Neuronal stem cell (in vitro differentiated cells): ENCODE results near the gene BPI.

Experiments
- DNase-seq: peaks from one replicate; pipeline ENCODE4 v3.0.0-alpha.2; 2013; ENCODE audit warnings: low spot score
- H2AFZ ChIP-seq: one replicate; pipeline ENCODE4 v1.6.1; 2013; ENCODE audit warnings: mild to moderate bottlenecking, low read length, inconsistent platforms
- H2AK5ac ChIP-seq: 2 replicates; pipeline ENCODE4 v1.6.1; 2013; ENCODE audit warnings: low read depth, mild to moderate bottlenecking, inconsistent platforms, low read length, moderate library complexity, mixed read lengths
- H2BK120ac ChIP-seq: 2 replicates; pipeline ENCODE4 v1.6.1; 2013; ENCODE audit warnings: low read depth, mild to moderate bottlenecking, inconsistent platforms, low read length, moderate library complexity, mixed read lengths
- H2BK12ac ChIP-seq: one replicate; pipeline ENCODE4 v1.6.1; 2013; ENCODE audit warnings: low read length, inconsistent platforms
- H2BK15ac ChIP-seq: 2 replicates; pipeline ENCODE4 v1.6.1; 2013; ENCODE audit warnings: mild to moderate bottlenecking, low read length, inconsistent platforms, mixed read lengths
- H2BK5ac ChIP-seq: one replicate; pipeline ENCODE4 v1.6.1; 2013; ENCODE audit warnings: inconsistent platforms, mild to moderate bottlenecking, low read length, moderate library complexity
- H3K14ac ChIP-seq: one replicate; pipeline ENCODE4 v1.6.1; 2013; ENCODE audit warnings: low read length, inconsistent platforms
- H3K18ac ChIP-seq: 2 replicates; pipeline ENCODE4 v1.6.1; 2013; ENCODE audit warnings: low read length, inconsistent platforms
- H3K23ac ChIP-seq: 2 replicates; pipeline ENCODE4 v1.6.1; 2013; ENCODE audit warnings: low read depth, mild to moderate bottlenecking, mixed read lengths, low read length, inconsistent platforms; ENCODE audit not compliant: poor library complexity
- H3K27ac ChIP-seq: replicated peaks from 3 replicates; pipeline ENCODE4 v1.5.1; 2013; ENCODE audit warnings: low read length, inconsistent platforms
- H3K27me3 ChIP-seq, 3 experiments: 2 replicates each; pipeline ENCODE4 v1.6.1; 2013; ENCODE audit warnings: low read length in 3 of 3, mild to moderate bottlenecking in 2 of 3, inconsistent platforms in 1 of 3, low read depth in 1 of 3, mixed read lengths in 1 of 3, moderate library complexity in 1 of 3; ENCODE audit not compliant: control insufficient read depth in 3 of 3, insufficient read depth in 3 of 3
- H3K36me3 ChIP-seq, 2 donors: replicated peaks in 1 of 2; 2 replicates each; pipeline ENCODE4 v1.6.1; 2013; ENCODE audit warnings: low read length in 2 of 2; ENCODE audit not compliant: control insufficient read depth in 2 of 2, insufficient read depth in 2 of 2
- H3K4ac ChIP-seq: 2 replicates; pipeline ENCODE4 v1.6.1; 2013; ENCODE audit warnings: inconsistent platforms, mild to moderate bottlenecking, low read length, moderate library complexity
- H3K4me1 ChIP-seq, 2 donors: 1 replicate in 1 of 2; 2 replicates in 1 of 2; pipeline ENCODE4 v1.6.1; 2013; ENCODE audit warnings: low read length in 2 of 2, low read depth in 1 of 2; ENCODE audit not compliant: control insufficient read depth in 2 of 2, insufficient read depth in 1 of 2
- H3K4me2 ChIP-seq: one replicate; pipeline ENCODE4 v1.6.1; 2013; ENCODE audit warnings: mild to moderate bottlenecking, low read length, inconsistent platforms; ENCODE audit not compliant: insufficient read depth, poor library complexity, severe bottlenecking
- H3K4me3 ChIP-seq, 2 donors: 2 replicates each; pipeline ENCODE4 v1.5.1; 2013; ENCODE audit warnings: low read length in 2 of 2, mild to moderate bottlenecking in 2 of 2, inconsistent platforms in 1 of 2, moderate library complexity in 1 of 2
- H3K79me1 ChIP-seq: one replicate; pipeline ENCODE4 v1.6.1; 2013; ENCODE audit warnings: low read depth, mild to moderate bottlenecking, inconsistent platforms, low read length, moderate library complexity
- H3K9ac ChIP-seq: one replicate; pipeline ENCODE4 v1.6.1; 2013; ENCODE audit warnings: mild to moderate bottlenecking, low read depth, low read length, inconsistent platforms; ENCODE audit not compliant: poor library complexity
- H3K9me3 ChIP-seq, 2 donors: replicated peaks in 1 of 2; 2 replicates each; pipeline versions ENCODE3 to v1.6.1; 2013; ENCODE audit warnings: low read length in 2 of 2, mild to moderate bottlenecking in 2 of 2, inconsistent platforms in 1 of 2, low read depth in 1 of 2, mixed read lengths in 1 of 2, moderate library complexity in 1 of 2; ENCODE audit not compliant: control insufficient read depth in 2 of 2, insufficient read depth in 1 of 2
- H4K8ac ChIP-seq: one replicate; pipeline ENCODE4 v1.6.1; 2013; ENCODE audit warnings: low read depth, mild to moderate bottlenecking, inconsistent platforms, low read length, moderate library complexity
- H4K91ac ChIP-seq: one replicate; pipeline ENCODE4 v1.6.1; 2013; ENCODE audit warnings: low read length, low read depth, mild to moderate bottlenecking, inconsistent platforms; ENCODE audit not compliant: poor library complexity
- WGBS, 2 donors: extraction: QIAGEN DNeasy Blood & Tissue Kit; methylation state at CpG; one replicate each; pipeline ENCODE4 v1.1.7; 2013; ENCODE audit warnings: missing lambda C conversion rate in 2 of 2, mixed read lengths in 1 of 2; ENCODE audit not compliant: insufficient read length in 2 of 2, insufficient replicate concordance in 1 of 2; ENCODE audit errors: extremely low coverage in 2 of 2; 5-methylcytosine and 5-hydroxymethylcytosine counted together

Gene BPI

DNA sequence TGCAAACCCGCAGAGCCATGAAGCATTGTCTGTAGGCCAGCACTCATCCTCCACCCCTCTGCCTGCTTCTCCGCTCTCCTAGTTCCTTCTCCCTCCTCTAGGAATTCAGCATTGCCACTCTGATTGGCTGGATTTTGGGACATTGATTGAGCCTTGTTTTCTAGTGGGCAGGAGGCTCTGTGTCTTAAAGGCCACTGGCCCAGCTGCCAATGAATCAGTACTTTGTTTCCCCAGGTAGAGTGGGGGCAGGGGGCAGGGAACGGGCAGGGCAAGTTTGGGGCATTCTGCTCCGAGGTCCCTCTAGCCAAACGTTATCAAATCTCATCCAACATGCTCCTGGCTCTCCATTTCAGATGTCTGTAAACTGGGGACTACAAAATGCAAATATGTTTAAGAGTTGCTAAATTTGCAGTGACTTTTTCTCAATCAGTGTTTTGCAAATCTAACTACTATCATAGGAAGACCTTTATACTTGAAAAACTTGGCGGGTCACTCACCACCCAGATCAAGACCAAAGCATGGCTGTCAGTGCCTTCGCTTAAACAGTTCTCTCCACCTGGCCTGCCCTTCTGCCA is 10.4 kb upstream of the BPI start:
- H3K27ac ChIP-seq = no peak overlapping the region
- no peak overlapping the region for H3K4me2 ChIP-seq
- H4K91ac ChIP-seq = no peak overlapping the region
- H3K9me3 ChIP-seq = peaks cover 0 to 2% of the 10 kb centered on the region in 2 donors
- no peak overlapping the region for H3K23ac ChIP-seq
- no peak overlapping the region for H2BK5ac ChIP-seq
- H3K4ac ChIP-seq = no peak overlapping the region
- H2AFZ ChIP-seq = no peak overlapping the region
- H3K14ac ChIP-seq = no peak overlapping the region
- H3K27me3 ChIP-seq = peaks cover 0 to 12% (median 0%) of the 10 kb centered on the region in 3 experiments
- no peaks in the 10 kb centered on the region for H3K79me1 ChIP-seq
- peak overlapping the region; percentile 15 for H3K18ac ChIP-seq
- no peak overlapping the region for H4K8ac ChIP-seq
- peaks cover 0 to 3% of the 10 kb centered on the region in 2 donors for H3K4me1 ChIP-seq
- H2BK120ac ChIP-seq = no peak overlapping the region
- DNase-seq = no peak
- peak overlapping the region in 1 of 2 donors; percentile 61 for H3K4me3 ChIP-seq
- no CpG with 5 or more reads among the region's 7 CpGs for WGBS, 2 donors
- no peak overlapping the region for H2BK12ac ChIP-seq
- H2AK5ac ChIP-seq = peak overlapping the region; percentile 13
- H3K9ac ChIP-seq = no peak overlapping the region
- no peak overlapping the region for H2BK15ac ChIP-seq
- no peaks in the 10 kb centered on the region for H3K36me3 ChIP-seq

DNA sequence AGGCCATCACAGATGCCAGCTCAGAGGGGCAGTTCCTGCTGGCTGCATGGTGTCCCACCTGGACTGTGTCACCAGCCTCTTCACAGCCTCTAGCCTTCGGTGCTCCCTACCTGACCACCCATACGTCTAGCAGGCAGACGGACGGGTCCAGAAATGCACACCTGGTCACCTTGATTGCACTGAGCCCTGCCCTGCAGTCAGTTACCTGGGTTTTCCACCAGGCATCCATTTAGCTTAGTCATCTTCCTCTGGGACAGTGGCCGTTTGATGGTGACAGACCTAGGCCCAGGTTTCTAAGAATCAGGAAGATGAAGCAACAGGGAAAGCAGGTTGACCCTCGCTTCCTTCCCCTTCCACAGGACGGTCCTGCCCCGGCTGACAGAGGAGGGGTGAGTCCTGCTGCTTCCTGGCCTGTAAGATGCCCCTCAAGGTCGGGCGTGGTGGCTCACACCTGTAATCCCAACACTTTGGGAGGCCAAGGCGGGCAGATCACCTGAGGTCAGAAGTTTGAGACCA is 9.8 kb upstream of the BPI start:
- Histone ChIP-seq H3K79me1 (no peaks in the 10 kb centered on the region), H4K8ac (no peak overlapping the region), H4K91ac (peak overlapping the region; percentile 3), H2BK5ac (no peak overlapping the region), H2BK120ac (no peak overlapping the region), H2BK15ac (peak overlapping the region; percentile 40), H2AFZ (no peak overlapping the region), H3K4ac (no peak overlapping the region), H2AK5ac (peak overlapping the region; percentile 13), H3K14ac (no peak overlapping the region), H3K4me1 (peaks cover 0 to 6% of the 10 kb centered on the region in 2 donors), H3K18ac (peak overlapping the region; percentile 15), H3K27ac (no peak overlapping the region), H3K4me2 (no peak overlapping the region), H3K36me3 (no peaks in the 10 kb centered on the region), H3K27me3 (peaks cover 0 to 9% (median 0%) of the 10 kb centered on the region in 3 experiments), H3K9me3 (peaks cover 0 to 2% of the 10 kb centered on the region in 2 donors), H2BK12ac (no peak overlapping the region), H3K4me3 (peak overlapping the region in 1 of 2 donors; percentile 61), H3K23ac (no peak overlapping the region), H3K9ac (no peak overlapping the region)
- no peak for DNase-seq
- no CpG with 5 or more reads among the region's 11 CpGs for WGBS, 2 donors

DNA sequence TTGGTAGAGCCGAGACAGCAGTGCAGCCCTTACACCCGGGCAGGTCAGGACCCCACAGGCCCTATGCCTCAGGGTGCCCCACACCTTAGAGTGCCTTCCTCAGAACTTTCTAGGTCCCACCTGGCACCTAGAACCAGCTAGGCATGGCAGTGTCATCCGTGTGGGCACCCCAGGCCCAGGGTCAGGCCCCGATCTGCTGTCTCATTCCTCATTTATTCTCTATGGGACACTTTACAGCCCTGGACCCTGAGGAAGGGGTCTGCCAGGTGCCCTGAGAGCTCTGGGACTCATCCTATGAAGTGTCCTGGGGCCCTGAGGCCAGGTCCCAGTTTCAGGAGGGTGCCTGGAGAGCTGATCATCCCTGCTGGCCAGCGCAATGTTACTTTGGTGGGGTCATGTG is 8.1 kb upstream of the BPI start:
- H2BK5ac ChIP-seq = no peak overlapping the region
- peak overlapping the region; percentile 16 for H3K18ac ChIP-seq
- peaks cover 0 to 6% of the 10 kb centered on the region in 2 donors for H3K4me1 ChIP-seq
- WGBS, 2 donors = no CpG with 5 or more reads among the region's 5 CpGs
- H3K9ac ChIP-seq = no peak overlapping the region
- no peak overlapping the region for H4K91ac ChIP-seq
- H2BK12ac ChIP-seq = peak overlapping the region; percentile 8
- H3K4ac ChIP-seq = no peak overlapping the region
- no peak overlapping the region for H3K4me3 ChIP-seq
- DNase-seq = no peak
- no peak overlapping the region for H3K27ac ChIP-seq
- H3K27me3 ChIP-seq = peaks cover 0 to 18% (median 0%) of the 10 kb centered on the region in 3 experiments
- H3K14ac ChIP-seq = no peak overlapping the region
- no peak overlapping the region for H3K4me2 ChIP-seq
- peak overlapping the region; percentile 5 for H2BK15ac ChIP-seq
- H3K36me3 ChIP-seq = no peaks in the 10 kb centered on the region
- peaks cover 0 to 2% of the 10 kb centered on the region in 2 donors for H3K9me3 ChIP-seq
- H4K8ac ChIP-seq = no peak overlapping the region
- H3K23ac ChIP-seq = no peak overlapping the region
- no peak overlapping the region for H2AK5ac ChIP-seq
- H2BK120ac ChIP-seq = no peak overlapping the region
- H2AFZ ChIP-seq = no peak overlapping the region
- H3K79me1 ChIP-seq = no peaks in the 10 kb centered on the region

DNA sequence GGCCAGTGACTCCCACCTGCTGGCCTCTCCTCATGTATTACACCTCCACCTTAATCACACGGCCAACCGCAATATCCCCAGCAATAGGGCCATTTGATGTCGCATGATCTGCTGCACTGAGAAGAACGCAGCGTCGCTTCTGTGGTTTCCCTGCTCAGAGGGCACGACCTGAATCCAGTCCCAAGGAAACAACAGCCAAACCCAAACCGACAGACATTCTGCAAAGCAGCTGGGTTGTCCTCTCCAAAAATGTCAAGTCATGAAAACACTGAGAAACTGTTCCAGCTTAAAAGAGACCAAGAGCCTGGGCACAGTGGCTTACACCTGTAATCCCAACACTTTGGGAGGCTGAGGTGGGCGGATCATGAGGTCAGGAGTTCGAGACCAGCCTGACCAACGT is 7.5 kb upstream of the BPI start:
- peaks cover 0 to 2% of the 10 kb centered on the region in 2 donors for H3K9me3 ChIP-seq
- no peak overlapping the region for H4K8ac ChIP-seq
- H2BK120ac ChIP-seq = no peak overlapping the region
- H2BK5ac ChIP-seq = no peak overlapping the region
- no peak overlapping the region for H3K4ac ChIP-seq
- H4K91ac ChIP-seq = no peak overlapping the region
- no peak overlapping the region for H3K23ac ChIP-seq
- H2AFZ ChIP-seq = no peak overlapping the region
- H3K27me3 ChIP-seq = peaks cover 0 to 22% (median 0%) of the 10 kb centered on the region in 3 experiments
- H3K18ac ChIP-seq = no peak overlapping the region
- H3K4me2 ChIP-seq = no peak overlapping the region
- H3K27ac ChIP-seq = no peak overlapping the region
- WGBS, 2 donors = no CpG with 5 or more reads among the region's 11 CpGs
- no peak for DNase-seq
- H3K9ac ChIP-seq = no peak overlapping the region
- no peaks in the 10 kb centered on the region for H3K36me3 ChIP-seq
- H2AK5ac ChIP-seq = no peak overlapping the region
- H3K14ac ChIP-seq = no peak overlapping the region
- no peak overlapping the region for H2BK15ac ChIP-seq
- H3K79me1 ChIP-seq = no peaks in the 10 kb centered on the region
- H3K4me3 ChIP-seq = no peak overlapping the region
- peaks cover 0 to 6% of the 10 kb centered on the region in 2 donors for H3K4me1 ChIP-seq
- no peak overlapping the region for H2BK12ac ChIP-seq
